HEK293 (cell line): ENCODE measurements around the gene PRCC.
A peak's percentile ranks its signal among the peaks of the same experiment; 100 is the strongest.

Source experiments
- MYNN ChIP-seq: fragments of 450-650 bp; formaldehyde crosslinking; IDR thresholded peaks from 2 replicates; pipeline ENCODE4 v1.5.1; 2016; ENCODE audit warnings: missing biosample characterization, missing genetic modification characterization, borderline replicate concordance
- PATZ1 ChIP-seq: fragments of 450-650 bp; formaldehyde crosslinking; IDR thresholded peaks from 2 replicates; pipeline ENCODE4 v1.5.1; 2016; ENCODE audit warnings: missing biosample characterization, missing genetic modification characterization
- PRDM10 ChIP-seq: fragments of 450-650 bp; formaldehyde crosslinking; IDR thresholded peaks from 2 replicates; pipeline ENCODE4 v1.5.1; 2016; ENCODE audit warnings: missing biosample characterization, missing genetic modification characterization
- REPIN1 ChIP-seq: fragments of 450-650 bp; formaldehyde crosslinking; IDR thresholded peaks from 2 replicates; pipeline ENCODE4 v1.5.1; 2017; ENCODE audit warnings: missing biosample characterization, missing genetic modification characterization, low read depth
- SALL2 ChIP-seq: fragments of 450-650 bp; formaldehyde crosslinking; IDR thresholded peaks from 2 replicates; pipeline ENCODE4 v1.5.0; 2017; ENCODE audit warnings: missing biosample characterization, mild to moderate bottlenecking, missing genetic modification characterization, borderline replicate concordance
- ZBTB10 ChIP-seq: fragments of 450-650 bp; formaldehyde crosslinking; IDR thresholded peaks from 2 replicates; pipeline ENCODE4 v1.5.1; 2016; ENCODE audit warnings: missing biosample characterization, missing genetic modification characterization
- ZBTB49 ChIP-seq: fragments of 450-650 bp; formaldehyde crosslinking; IDR thresholded peaks from 2 replicates; pipeline ENCODE4 v1.5.1; 2016; ENCODE audit warnings: missing biosample characterization, missing genetic modification characterization, low read depth
- ZFP69B ChIP-seq: fragments of 450-650 bp; formaldehyde crosslinking; IDR thresholded peaks from 2 replicates; pipeline ENCODE4 v1.5.1; 2016; ENCODE audit warnings: missing biosample characterization, missing genetic modification characterization
- ZNF18 ChIP-seq: fragments of 450-650 bp; formaldehyde crosslinking; IDR thresholded peaks from 2 replicates; pipeline ENCODE4 v1.5.1; 2016; ENCODE audit warnings: missing biosample characterization, missing genetic modification characterization
- ZNF398 ChIP-seq: fragments of 450-650 bp; formaldehyde crosslinking; IDR thresholded peaks from 2 replicates; pipeline ENCODE4 v1.5.1; 2017; ENCODE audit warnings: missing biosample characterization, missing genetic modification characterization
- ZNF473 ChIP-seq: fragments of 450-650 bp; formaldehyde crosslinking; IDR thresholded peaks from 2 replicates; pipeline ENCODE4 v1.5.1; 2017; ENCODE audit warnings: missing biosample characterization, missing genetic modification characterization
- ZNF629 ChIP-seq: fragments of 450-650 bp; formaldehyde crosslinking; IDR thresholded peaks from 2 replicates; pipeline ENCODE4 v1.5.1; 2017; ENCODE audit warnings: missing biosample characterization, missing genetic modification characterization
- ZNF654 ChIP-seq: fragments of 450-650 bp; formaldehyde crosslinking; IDR thresholded peaks from 2 replicates; pipeline ENCODE4 v1.5.1; 2016; ENCODE audit warnings: low read depth, missing biosample characterization, missing genetic modification characterization
- ZNF830 ChIP-seq: fragments of 450-650 bp; IDR thresholded peaks from 2 replicates; pipeline ENCODE4 v1.5.0; 2018; ENCODE audit warnings: missing biosample characterization, missing genetic modification characterization, low read depth, mild to moderate bottlenecking, moderate library complexity

PRCC gene

GRCh38 chr1:156750191-156750672, 17.1 kb upstream of the PRCC start (continued):
- no peak for TF ChIP-seq ZBTB49 (tag by site-specific recombination)
- TF ChIP-seq ZNF398 (tag by site-specific recombination), result peak; percentile 63
- peak; percentile 80 for TF ChIP-seq PRDM10 (tag by site-specific recombination)
- 0 out of 2 replicates have a peak, but pooled peaks have one; percentile 17 for TF ChIP-seq REPIN1
- TF ChIP-seq ZFP69B, result peak; percentile 56; the same call in 1 of the 2 replicates
- TF ChIP-seq ZBTB10 (tag by site-specific recombination), result peak; percentile 52
- TF ChIP-seq ZNF654, result no peak
- TF ChIP-seq ZNF473, result no peak
- peak; percentile 85 for TF ChIP-seq PATZ1 (tag by site-specific recombination)
- TF ChIP-seq ZNF830 (tag by site-specific recombination), result no peak
- no peak for TF ChIP-seq ZNF18 (tag by site-specific recombination)
- TF ChIP-seq ZNF629, result 0 out of 2 replicates have a peak, but pooled peaks have one; percentile 18
- no peak for TF ChIP-seq MYNN (tag by site-specific recombination)
- TF ChIP-seq SALL2 (tag by site-specific recombination), result no peak
